COR-L47 (cell line): ENCODE data around the gene GPR135.
A peak's percentile ranks its signal among the peaks of the same experiment; 100 is the strongest.

Experiments
- DNase-seq: peaks from one replicate; lab custom pipeline; 2025; lab: John Stamatoyannopoulos, UW

GPR135 gene

GRCh38 chr14:59422069-59422881 lies 42.9 kb downstream of the GPR135 start:
- DNase-seq = peak; percentile 18

GRCh38 chr14:59419303-59419702 lies 45.9 kb downstream of the GPR135 start:
- no peak for DNase-seq

GRCh38 chr14:59417311-59417710 lies 47.9 kb downstream of the GPR135 start:
- DNase-seq = no peak

GRCh38 chr14:59415836-59416602 lies 49.2 kb downstream of the GPR135 start:
- no peak for DNase-seq
